Smooth muscle cell (in vitro differentiated cells): ENCODE measurements around the gene LPCAT1. TPM values are rescaled to one million over a fixed set of nuclear protein-coding genes. Genes with fewer than 3 reads are reported as not detected.

ENCODE experiments used
- DNase-seq: peaks from one replicate; lab custom pipeline; 2025; ENCODE audit not compliant: unreplicated experiment; lab: John Stamatoyannopoulos, UW
- H2AFZ ChIP-seq: fragments of 200-600 bp; sonication (generic); 2 replicates; pipeline ENCODE4 v1.6.0; 2016; ENCODE audit warnings: antibody characterized with exemption, low read depth, mild to moderate bottlenecking
- H3F3A ChIP-seq: fragments of 200-600 bp; sonication (generic); 2 replicates; pipeline ENCODE4 v1.6.0; 2017; ENCODE audit warnings: antibody characterized with exemption, low read depth
- H3K27ac ChIP-seq: fragments of 200-600 bp; sonication (generic); 2 replicates; pipeline ENCODE4 v1.5.1; 2016; ENCODE audit warnings: low read depth, mild to moderate bottlenecking
- H3K27me3 ChIP-seq: fragments of 200-600 bp; sonication (generic); 2 replicates; pipeline ENCODE4 v1.6.1; 2016; ENCODE audit warnings: low read depth, mild to moderate bottlenecking
- H3K36me3 ChIP-seq: fragments of 200-600 bp; sonication (generic); 2 replicates; pipeline ENCODE4 v1.5.1; 2016; ENCODE audit warnings: low read depth
- H3K4me1 ChIP-seq: fragments of 200-600 bp; sonication (generic); 2 replicates; pipeline ENCODE4 v1.5.1; 2016; ENCODE audit warnings: low read depth
- H3K4me2 ChIP-seq: fragments of 200-600 bp; sonication (generic); 2 replicates; pipeline ENCODE4 v1.6.0; 2016; ENCODE audit warnings: mild to moderate bottlenecking
- H3K4me3 ChIP-seq: fragments of 200-600 bp; sonication (generic); 2 replicates; pipeline ENCODE4 v1.5.1; 2016; ENCODE audit warnings: mild to moderate bottlenecking
- H3K79me2 ChIP-seq: fragments of 200-600 bp; sonication (generic); 2 replicates; pipeline ENCODE4 v1.6.0; 2016; ENCODE audit warnings: low read depth, mild to moderate bottlenecking
- H3K9ac ChIP-seq: fragments of 200-600 bp; sonication (generic); 2 replicates; pipeline ENCODE4 v1.6.0; 2016; ENCODE audit warnings: low read depth
- H3K9me3 ChIP-seq: fragments of 200-600 bp; sonication (generic); replicated peaks from 2 replicates; pipeline ENCODE4 v1.5.1; 2016; ENCODE audit warnings: low read depth
- H4K20me1 ChIP-seq: fragments of 200-600 bp; sonication (generic); 2 replicates; pipeline ENCODE4 v1.6.0; 2016; ENCODE audit warnings: low read depth
- WGBS: methylation state at CpG from one replicate; pipeline ENCODE4 v1.1.7; 2016; ENCODE audit warnings: low lambda C conversion rate; 5-methylcytosine and 5-hydroxymethylcytosine counted together
- polyA plus RNA-seq: library from polyadenylated mRNA; unstranded; fragments of >200 nt; fragmentation: Nextera tagmentation; extraction: Ambion mirVana; gene quantifications from 2 replicates; pipeline ENCODE4 v1.2.1, GENCODE V29; 2016
- total RNA-seq: library from RNA; depleted of rRNA; stranded (reverse); fragments of >200 nt; gene quantifications from 2 replicates; pipeline ENCODE4 v1.2.3, GENCODE V29; 2014
- TF ChIP-seq, protein P1 (sequence below): fragments of 200-600 bp; sonication (generic); IDR thresholded peaks from 2 replicates; pipeline ENCODE4 v1.5.1; 2017; ENCODE audit warnings: borderline replicate concordance, mild to moderate bottlenecking, antibody characterized with exemption; ENCODE audit not compliant: insufficient read depth, poor library complexity, severe bottlenecking

Gene LPCAT1
- total and polyA plus RNA-seq, 2 experiments from 2014 or later = 42.7 to 50.1 TPM

DNA sequence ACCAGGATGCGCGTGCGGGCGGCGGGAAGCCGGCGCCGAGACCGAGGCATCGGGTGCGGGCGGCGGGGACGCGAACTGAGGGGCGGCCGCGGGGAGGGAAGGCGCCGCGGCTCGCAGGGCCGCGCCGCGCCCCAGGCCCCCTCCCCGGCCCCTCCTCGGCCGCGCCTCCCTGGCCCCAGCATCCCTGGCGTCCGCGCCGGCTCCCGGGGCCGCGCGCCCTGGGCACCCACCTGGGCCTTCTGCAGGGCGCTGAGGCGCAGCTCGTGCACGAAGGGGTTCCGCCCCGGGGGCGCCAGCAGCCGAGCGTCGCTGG, 324 bp downstream of the LPCAT1 start:
- H4K20me1 ChIP-seq = peaks cover 47% of the 10 kb centered on the region
- no peak for DNase-seq
- no peak overlapping the region for H2AFZ ChIP-seq
- no peaks in the 10 kb centered on the region for H3K9me3 ChIP-seq
- H3K27me3 ChIP-seq = no peaks in the 10 kb centered on the region
- peak overlapping the region; percentile 80 for H3K9ac ChIP-seq
- no peak overlapping the region for H3K27ac ChIP-seq
- WGBS = 0% methylated on average over 7 of the region's 48 CpGs
- H3K36me3 ChIP-seq = no peaks in the 10 kb centered on the region
- H3K4me3 ChIP-seq = peak overlapping the region; percentile 89
- TF ChIP-seq, protein P1, sequence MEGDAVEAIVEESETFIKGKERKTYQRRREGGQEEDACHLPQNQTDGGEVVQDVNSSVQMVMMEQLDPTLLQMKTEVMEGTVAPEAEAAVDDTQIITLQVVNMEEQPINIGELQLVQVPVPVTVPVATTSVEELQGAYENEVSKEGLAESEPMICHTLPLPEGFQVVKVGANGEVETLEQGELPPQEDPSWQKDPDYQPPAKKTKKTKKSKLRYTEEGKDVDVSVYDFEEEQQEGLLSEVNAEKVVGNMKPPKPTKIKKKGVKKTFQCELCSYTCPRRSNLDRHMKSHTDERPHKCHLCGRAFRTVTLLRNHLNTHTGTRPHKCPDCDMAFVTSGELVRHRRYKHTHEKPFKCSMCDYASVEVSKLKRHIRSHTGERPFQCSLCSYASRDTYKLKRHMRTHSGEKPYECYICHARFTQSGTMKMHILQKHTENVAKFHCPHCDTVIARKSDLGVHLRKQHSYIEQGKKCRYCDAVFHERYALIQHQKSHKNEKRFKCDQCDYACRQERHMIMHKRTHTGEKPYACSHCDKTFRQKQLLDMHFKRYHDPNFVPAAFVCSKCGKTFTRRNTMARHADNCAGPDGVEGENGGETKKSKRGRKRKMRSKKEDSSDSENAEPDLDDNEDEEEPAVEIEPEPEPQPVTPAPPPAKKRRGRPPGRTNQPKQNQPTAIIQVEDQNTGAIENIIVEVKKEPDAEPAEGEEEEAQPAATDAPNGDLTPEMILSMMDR = no peak
- H3K4me2 ChIP-seq = peak overlapping the region; percentile 98
- peaks cover 47% of the 10 kb centered on the region for H3K79me2 ChIP-seq
- H3K4me1 ChIP-seq = peaks cover 19% of the 10 kb centered on the region
- peaks cover 10% of the 10 kb centered on the region for H3F3A ChIP-seq

DNA sequence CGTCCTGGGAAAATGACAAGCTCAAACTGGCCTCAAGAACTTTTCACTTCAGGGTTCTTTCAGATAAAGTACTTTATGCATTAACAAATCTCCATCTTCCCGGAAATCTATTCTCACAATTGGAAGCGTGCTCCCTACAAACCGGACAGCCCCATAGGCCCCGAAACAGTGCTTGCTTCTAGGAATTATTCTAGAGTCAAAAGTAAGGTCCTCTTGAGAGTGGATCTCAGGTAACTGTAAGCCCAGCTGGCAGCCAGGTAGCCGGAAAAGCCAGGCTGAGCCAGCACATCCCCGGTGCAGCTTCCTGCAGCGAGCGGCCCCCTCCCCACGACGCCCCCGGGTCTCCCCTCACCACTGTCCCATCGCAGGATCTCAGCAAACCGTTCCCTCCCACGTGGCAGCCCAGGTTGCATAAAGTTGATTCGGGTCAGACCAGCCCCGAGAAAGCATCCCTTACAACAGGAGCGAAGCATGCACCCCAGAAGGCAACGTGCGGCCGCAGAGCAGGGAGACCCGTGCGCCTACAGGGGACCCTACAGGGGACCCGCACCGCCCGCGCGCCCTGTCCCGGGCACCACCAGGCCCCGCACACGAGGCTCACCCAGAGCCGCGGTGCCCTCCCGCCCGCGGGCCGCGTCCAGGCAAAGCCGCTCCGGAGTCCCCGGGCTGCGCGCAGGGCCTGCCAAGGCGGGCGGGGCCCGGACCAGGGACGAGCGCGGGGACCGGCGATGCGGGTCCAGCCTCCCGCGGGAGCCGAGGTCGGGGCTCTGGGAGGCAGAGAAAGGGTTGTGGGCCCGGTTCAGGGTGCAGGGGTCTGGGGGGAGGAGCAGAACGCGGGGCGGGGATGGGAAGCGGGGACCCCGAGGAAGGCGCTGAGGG, 920 bp downstream of the LPCAT1 start:
- no peaks in the 10 kb centered on the region for H3K27me3 ChIP-seq
- DNase-seq = no peak
- H2AFZ ChIP-seq = no peak overlapping the region
- H3K9me3 ChIP-seq = no peaks in the 10 kb centered on the region
- H3K4me3 ChIP-seq = peak overlapping the region; percentile 89
- WGBS = 1% methylated on average over 42 of the region's 63 CpGs
- peak overlapping the region; percentile 80 for H3K9ac ChIP-seq
- H4K20me1 ChIP-seq = peaks cover 53% of the 10 kb centered on the region
- TF ChIP-seq, protein P1 = no peak
- peaks cover 10% of the 10 kb centered on the region for H3F3A ChIP-seq
- H3K36me3 ChIP-seq = no peaks in the 10 kb centered on the region
- H3K27ac ChIP-seq = peak overlapping the region; percentile 88
- H3K79me2 ChIP-seq = peaks cover 53% of the 10 kb centered on the region
- peak overlapping the region; percentile 98 for H3K4me2 ChIP-seq
- peaks cover 19% of the 10 kb centered on the region for H3K4me1 ChIP-seq

DNA sequence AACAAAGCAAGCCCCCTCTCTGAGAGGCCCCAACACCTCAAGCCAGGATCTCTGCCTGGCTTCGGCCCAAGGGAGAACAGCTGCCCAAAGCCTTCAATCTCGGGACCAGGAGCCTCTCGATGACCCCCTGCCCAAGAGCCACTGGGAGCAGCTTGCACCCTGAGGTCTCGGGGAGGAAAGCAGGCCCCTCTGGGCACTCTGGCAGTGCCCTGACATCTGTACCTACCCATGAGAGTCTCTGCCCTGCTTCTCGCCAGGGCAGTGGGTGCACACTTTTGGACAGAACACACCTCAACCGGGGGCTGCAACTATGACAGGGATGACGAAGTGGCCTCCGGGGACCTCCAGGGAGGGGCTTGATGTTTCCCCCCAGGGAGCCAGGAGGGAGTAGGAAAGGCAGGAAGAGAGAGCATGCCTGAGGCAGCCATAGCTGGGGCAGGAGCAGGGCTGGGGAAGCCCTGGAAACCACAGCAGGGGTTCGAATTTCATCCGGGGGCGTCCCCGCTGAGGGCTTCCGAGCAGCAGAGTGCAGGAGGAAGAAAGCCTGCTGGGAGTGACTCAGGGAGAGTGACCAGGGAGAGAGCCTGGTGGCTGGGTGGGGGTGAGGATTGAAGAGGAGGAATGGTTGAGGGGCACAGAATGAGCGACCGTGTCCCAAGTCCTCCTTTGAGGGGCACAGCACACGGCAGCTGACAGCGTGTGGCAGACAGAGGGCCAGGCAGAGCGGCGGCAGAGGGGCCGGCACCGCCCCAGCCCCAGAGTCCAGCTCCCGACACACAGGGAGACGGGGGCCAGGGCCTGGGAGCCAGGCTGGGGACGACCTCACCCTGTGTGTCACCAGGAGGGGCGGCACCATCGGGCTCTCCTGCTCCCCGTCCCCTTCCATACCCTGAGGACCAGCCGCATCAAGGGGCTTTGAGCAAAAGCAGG, 1.8 kb downstream of the LPCAT1 start:
- H3K9me3 ChIP-seq = no peaks in the 10 kb centered on the region
- H3K27me3 ChIP-seq = no peaks in the 10 kb centered on the region
- H3K4me1 ChIP-seq = peaks cover 22% of the 10 kb centered on the region
- H2AFZ ChIP-seq = no peak overlapping the region
- H3K79me2 ChIP-seq = peaks cover 55% of the 10 kb centered on the region
- peak overlapping the region; percentile 98 for H3K4me2 ChIP-seq
- DNase-seq = peak; percentile 56
- TF ChIP-seq, protein P1 = no peak
- peaks cover 10% of the 10 kb centered on the region for H3F3A ChIP-seq
- peak overlapping the region; percentile 80 for H3K9ac ChIP-seq
- H3K4me3 ChIP-seq = peak overlapping the region; percentile 89
- H4K20me1 ChIP-seq = peaks cover 62% of the 10 kb centered on the region
- H3K27ac ChIP-seq = peak overlapping the region; percentile 88
- H3K36me3 ChIP-seq = no peaks in the 10 kb centered on the region
- WGBS = 18% methylated on average over 25 of the region's 28 CpGs
